K562 (cell line): ENCODE results near the gene CACNA1C. TPM values are rescaled to one million over a fixed set of nuclear protein-coding genes. Genes with fewer than 3 reads are reported as not detected.

Source experiments
- ATAC-seq: fragments of 200-7000 bp; cut with Tn5 transposase; 3 replicates; pipeline ENCODE4 v1.9.1; 2020; ENCODE audit warnings: moderate library complexity
- BruUV-seq: library from RNA; stranded (reverse); fragments of 400-500 nt; replicated peaks from 2 replicates; lab custom pipeline; 2021; lab: Mats Ljungman, UMichigan
- CTCF ChIA-PET: fragments of 300-600 bp; formaldehyde crosslinking; extraction: SDS; loops from one replicate; lab custom pipeline; 2021; ENCODE audit warnings: low intra/inter-chr PET ratio; lab: Yijun Ruan, JAX
- POLR2A ChIA-PET: fragments of 300-600, 350-650 bp; sonication (Branson Sonifier 250); formaldehyde crosslinking; extraction: SDS; loops from one replicate; lab custom pipeline; 2021; ENCODE audit warnings: antibody characterized with exemption, inconsistent platforms; lab: Yijun Ruan, JAX
- DNase-seq, 4 experiments: peaks; one replicate each; pipeline versions ENCODE4 v3.0.0 to v3.0.0-alpha.2; 2011 to 2018; ENCODE audit warnings: low spot score in 3 of 4, mixed read lengths in 3 of 4; ENCODE audit errors: extremely low read depth in 1 of 4
- FAIRE-seq: peaks from 2 replicates; lab custom pipeline; 2011; peaks lifted over from hg19 to GRCh38; lab: Jason Lieb, UNC
- H2AFZ ChIP-seq: 2 replicates; pipeline ENCODE4 v1.6.0; 2011; ENCODE audit warnings: low read depth, low read length, control low read depth, inconsistent platforms
- H3K27ac ChIP-seq: fragments of 200-600 bp; 3 replicates; pipeline ENCODE4 v1.8.0; 2011; ENCODE audit warnings: low read depth, mild to moderate bottlenecking, control low read depth, inconsistent platforms, low read length, moderate library complexity, mixed read lengths; ENCODE audit errors: extremely low read depth
- H3K27me3 ChIP-seq, 2 experiments: fragments of 300-600 bp in 1 of 2; 2 replicates in 1 of 2; 3 replicates in 1 of 2; pipeline versions ENCODE4 v1.6.0 to v1.8.0; 2011; ENCODE audit warnings: inconsistent platforms in 2 of 2, low read length in 2 of 2, mild to moderate bottlenecking in 1 of 2, mixed read lengths in 1 of 2, moderate library complexity in 1 of 2; ENCODE audit not compliant: control insufficient read depth in 2 of 2, insufficient read depth in 2 of 2
- H3K36me3 ChIP-seq: fragments of 300-600 bp; 3 replicates; pipeline ENCODE4 v1.8.0; 2011; ENCODE audit warnings: mild to moderate bottlenecking, low read length, inconsistent platforms; ENCODE audit not compliant: control insufficient read depth, insufficient read depth
- H3K4me1 ChIP-seq, 2 experiments: fragments of 200-600 bp in 1 of 2; replicated peaks in 1 of 2; 2 replicates in 1 of 2; 3 replicates in 1 of 2; pipeline versions ENCODE4 v1.5.1 to v1.8.0; 2011; ENCODE audit warnings: inconsistent platforms in 2 of 2, low read length in 2 of 2, mild to moderate bottlenecking in 1 of 2, mixed read lengths in 1 of 2, moderate library complexity in 1 of 2; ENCODE audit not compliant: control insufficient read depth in 2 of 2, insufficient read depth in 2 of 2
- H3K4me2 ChIP-seq: 2 replicates; pipeline ENCODE4 v1.6.1; 2011; ENCODE audit warnings: low read length, control low read depth, inconsistent platforms, mixed read lengths; ENCODE audit not compliant: insufficient read depth
- H3K4me3 ChIP-seq: fragments of 200-600 bp; sonication (generic), shearing (Covaris generic); 2 replicates; pipeline ENCODE4 v1.5.1; 2016; ENCODE audit warnings: control low read depth, inconsistent platforms
- H3K79me2 ChIP-seq: fragments of 200-600 bp; 3 replicates; pipeline ENCODE4 v1.8.0; 2011; ENCODE audit warnings: low read length, inconsistent platforms; ENCODE audit not compliant: control insufficient read depth, insufficient read depth
- H3K9ac ChIP-seq, 2 experiments: 2 replicates each; pipeline versions ENCODE4 v1.6.0 to v1.6.1; 2011; ENCODE audit warnings: low read depth in 2 of 2, low read length in 2 of 2, control low read depth in 1 of 2, inconsistent platforms in 1 of 2, mild to moderate bottlenecking in 1 of 2, mixed read lengths in 1 of 2; ENCODE audit not compliant: insufficient read depth in 1 of 2
- H3K9me1 ChIP-seq: one replicate; pipeline ENCODE4 v1.6.0; 2011; ENCODE audit warnings: inconsistent platforms, mild to moderate bottlenecking, low read length, moderate library complexity; ENCODE audit not compliant: control insufficient read depth, insufficient read depth
- H3K9me3 ChIP-seq: replicated peaks from 2 replicates; pipeline ENCODE4 v1.5.1; 2011; ENCODE audit warnings: low read depth, low read length, inconsistent platforms; ENCODE audit not compliant: control insufficient read depth, insufficient read depth
- H4K20me1 ChIP-seq: replicated peaks from 2 replicates; pipeline ENCODE4 v1.6.1; 2011; ENCODE audit warnings: low read length, inconsistent platforms, mixed read lengths; ENCODE audit not compliant: control insufficient read depth, insufficient read depth
- GATAD2A ChIP-seq: fragments of 450-650 bp; IDR thresholded peaks from 2 replicates; pipeline ENCODE4 v1.6.1; 2017
- NFYB ChIP-seq: IDR thresholded peaks from 2 replicates; pipeline ENCODE4 v1.6.1; 2011; ENCODE audit warnings: mild to moderate bottlenecking, moderate library complexity; ENCODE audit not compliant: insufficient read length; ENCODE audit errors: extremely low read depth
- NUFIP1 ChIP-seq: fragments of 450-650 bp; IDR thresholded peaks from 2 replicates; pipeline ENCODE4 v1.6.1; 2018; ENCODE audit not compliant: partially characterized antibody
- PHF8 ChIP-seq: fragments of 200-600 bp; sonication (generic); IDR thresholded peaks from 2 replicates; pipeline ENCODE4 v1.6.1; 2012; ENCODE audit warnings: mixed run types, mild to moderate bottlenecking, inconsistent platforms, low read length, moderate library complexity, borderline replicate concordance
- POLR2AphosphoS5 ChIP-seq: IDR thresholded peaks from 2 replicates; pipeline ENCODE4 v1.6.1; 2011; ENCODE audit warnings: mild to moderate bottlenecking, low read depth, low read length, moderate library complexity; ENCODE audit not compliant: control insufficient read depth, insufficient read depth
- PRMT5 ChIP-seq: sonication (generic); formaldehyde crosslinking; IDR thresholded peaks from 2 replicates; pipeline ENCODE4 v1.5.0; 2020; ENCODE audit warnings: missing genetic modification reagents
- RBM14 ChIP-seq: fragments of 200-400 bp; formaldehyde crosslinking; IDR thresholded peaks from 2 replicates; pipeline ENCODE4 v1.6.1; 2018; ENCODE audit warnings: low read depth, mild to moderate bottlenecking, low read length, moderate library complexity, borderline replicate concordance; ENCODE audit not compliant: insufficient read depth
- SNRNP70 ChIP-seq: fragments of 200-400 bp; formaldehyde crosslinking; optimal IDR thresholded peaks from 2 replicates; pipeline ENCODE3; 2017; ENCODE audit warnings: low read depth, low read length
- SREBF1 ChIP-seq: fragments of 150-350 bp; IDR thresholded peaks from 2 replicates; pipeline ENCODE4 v1.6.1; 2014; ENCODE audit warnings: antibody characterized with exemption, low read depth, low read length, borderline replicate concordance
- TAF1 ChIP-seq: IDR thresholded peaks from 2 replicates; pipeline ENCODE4 v1.6.1; 2011; ENCODE audit warnings: mild to moderate bottlenecking, low read length, moderate library complexity; ENCODE audit not compliant: insufficient read depth, control insufficient read depth, severe bottlenecking; ENCODE audit errors: extremely low read depth
- ZKSCAN3 ChIP-seq: fragments of 250-450 bp; sonication (Bioruptor Pico); IDR thresholded peaks from 2 replicates; pipeline ENCODE4 v1.4.0; 2020
- ZNF551 ChIP-seq: fragments of 250-450 bp; sonication (Bioruptor Pico); IDR thresholded peaks from 2 replicates; pipeline ENCODE4 v1.5.0; 2021; ENCODE audit warnings: mild to moderate bottlenecking, moderate library complexity
- ZNF764 ChIP-seq: fragments of 250-450 bp; sonication (Bioruptor Pico); IDR thresholded peaks from 2 replicates; pipeline ENCODE4 v1.4.0; 2020; ENCODE audit warnings: low read depth, mild to moderate bottlenecking, moderate library complexity
- WGBS: fragments of 100-300 bp; shearing (Covaris generic); methylation state at CpG from one replicate; pipeline ENCODE4 v1.1.6; 2016; ENCODE audit warnings: low coverage, mixed read lengths; ENCODE audit not compliant: insufficient coverage; ENCODE audit errors: missing lambda C conversion rate; 5-methylcytosine and 5-hydroxymethylcytosine counted together
- in situ Hi-C: fragments of 300-500 bp; cut with MboI; formaldehyde crosslinking; loops from 4 replicates; pipeline ENCODE4 v1.15.0; 2018; ENCODE audit warnings: inconsistent platforms, mixed read lengths
- intact Hi-C: fragments of 100-400 bp; cut with micrococcal nuclease; formaldehyde crosslinking; loops from 2 replicates; pipeline ENCODE4 v1.14.2; 2022
- polyA plus RNA-seq, 8 experiments: library from polyadenylated mRNA; depleted of rRNA in 4 of 8; stranded (reverse) in 5 of 8; unstranded in 3 of 8; fragments of >200 nt; fragmentation: Nextera tagmentation in 2 of 8; fragmentation: Illumina TruSeq in 1 of 8; extraction: Ambion mirVana in 2 of 8; extraction: Trizol in 1 of 8; gene quantifications; 2 replicates each; pipeline versions ENCODE4 v1.2.1 to v1.2.3, GENCODE V29; 2011 to 2014; ENCODE audit warnings: inconsistent platforms in 1 of 8, missing spikeins in 1 of 8
- total RNA-seq, 7 experiments: library from RNA; depleted of rRNA in 6 of 7; stranded (reverse); fragments of >200 nt in 6 of 7; fragmentation: Illumina TruSeq in 2 of 7; extraction: Trizol in 2 of 7; gene quantifications; 2 replicates each; pipeline versions ENCODE4 v1.2.1 to v1.2.3, GENCODE V29; 2011 to 2021; ENCODE audit warnings: low replicate concordance in 1 of 7
- TF ChIP-seq, protein P1 (sequence below): sonication (generic); formaldehyde crosslinking; IDR thresholded peaks from 2 replicates; pipeline ENCODE4 v1.9.0; 2022; ENCODE audit warnings: mild to moderate bottlenecking, missing genetic modification reagents
- TF ChIP-seq, protein P2 (sequence below): sonication (generic); formaldehyde crosslinking; IDR thresholded peaks from 2 replicates; pipeline ENCODE4 v1.8.0; 2022; ENCODE audit warnings: missing genetic modification reagents, mild to moderate bottlenecking, moderate library complexity, borderline replicate concordance

The CACNA1C gene
- total and polyA plus RNA-seq, 9 of the 15 experiments (the other 6 are each of a cell fraction or from before 2014, with no cell fraction given): not detected

DNA sequence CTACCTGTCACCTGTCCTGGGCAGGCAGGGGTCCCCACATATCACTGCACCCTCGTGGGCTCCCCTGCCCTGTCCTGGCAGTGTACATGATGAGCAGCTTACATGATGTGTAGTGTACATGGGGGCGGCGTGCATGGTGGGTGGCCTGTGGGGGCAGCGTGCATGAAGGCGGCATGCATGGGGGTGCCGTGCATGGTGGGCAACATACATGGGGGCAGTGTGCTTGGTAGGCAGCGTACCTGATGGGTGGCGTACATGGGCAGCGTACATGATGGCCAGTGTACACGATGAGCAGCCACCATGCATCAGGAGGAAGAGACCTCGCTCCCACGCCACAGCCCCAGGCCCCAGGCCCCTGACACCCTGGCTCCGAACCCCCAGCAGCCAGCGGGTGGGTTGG is 266.3 kb downstream of the CACNA1C start:
- DNase-seq (no peak), ATAC-seq (no peak), FAIRE-seq (no peak)
- Histone ChIP-seq H3K36me3 (no peaks in the 10 kb centered on the region), H3K27me3 (peaks cover 0 to 19% of the 10 kb centered on the region in 2 experiments; a peak in 2 of 5 replicates), H3K4me2 (no peak overlapping the region), H3K27ac (no peak overlapping the region), H3K9me3 (no peaks in the 10 kb centered on the region), H3K4me3 (no peak overlapping the region), H3K9me1 (no peaks in the 10 kb centered on the region), H2AFZ (no peak overlapping the region), H3K4me1 (no peaks in the 10 kb centered on the region), H3K79me2 (no peaks in the 10 kb centered on the region), H4K20me1 (no peaks in the 10 kb centered on the region), H3K9ac (no peak overlapping the region)
- no peak for TF ChIP-seq NUFIP1
- TF ChIP-seq, protein P1, sequence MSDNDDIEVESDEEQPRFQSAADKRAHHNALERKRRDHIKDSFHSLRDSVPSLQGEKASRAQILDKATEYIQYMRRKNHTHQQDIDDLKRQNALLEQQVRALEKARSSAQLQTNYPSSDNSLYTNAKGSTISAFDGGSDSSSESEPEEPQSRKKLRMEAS (CRISPR knock-in tag): no peak
- no peak for TF ChIP-seq TAF1
- no peak for TF ChIP-seq PRMT5 (CRISPR knock-in tag)
- no peak for TF ChIP-seq ZNF551 (CRISPR knock-in tag)
- TF ChIP-seq GATAD2A: no peak
- no peak for TF ChIP-seq ZNF764 (CRISPR knock-in tag)
- no peak for TF ChIP-seq SREBF1
- no peak for TF ChIP-seq NFYB
- TF ChIP-seq, protein P2, sequence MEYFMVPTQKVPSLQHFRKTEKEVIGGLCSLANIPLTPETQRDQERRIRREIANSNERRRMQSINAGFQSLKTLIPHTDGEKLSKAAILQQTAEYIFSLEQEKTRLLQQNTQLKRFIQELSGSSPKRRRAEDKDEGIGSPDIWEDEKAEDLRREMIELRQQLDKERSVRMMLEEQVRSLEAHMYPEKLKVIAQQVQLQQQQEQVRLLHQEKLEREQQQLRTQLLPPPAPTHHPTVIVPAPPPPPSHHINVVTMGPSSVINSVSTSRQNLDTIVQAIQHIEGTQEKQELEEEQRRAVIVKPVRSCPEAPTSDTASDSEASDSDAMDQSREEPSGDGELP (CRISPR knock-in tag): no peak
- TF ChIP-seq POLR2AphosphoS5: no peak
- TF ChIP-seq SNRNP70: no peak
- no peak for TF ChIP-seq ZKSCAN3 (CRISPR knock-in tag)
- TF ChIP-seq PHF8: no peak
- TF ChIP-seq RBM14: no peak
- in situ Hi-C loops (no loop called here), intact Hi-C loops (no loop called here)
- no TSS peak for BruUV-seq
- ChIA-PET POLR2A (no interaction called here), CTCF (no interaction called here)
- 0% methylated on average over 4 of the region's 14 CpGs for WGBS
